GM19351 (cell line): ENCODE measurements around the gene SLC27A4.
"Not testable (repeated sequence)": the region's sequence is repeated elsewhere in the genome, so short reads cannot be mapped to it uniquely, and the experiment has no call there.

Experiments
- ATAC-seq: cut with Tn5 transposase; IDR thresholded peaks from one replicate; pipeline ENCODE4 v1.9.1; 2021; ENCODE audit warnings: mild to moderate bottlenecking, moderate library complexity; ENCODE audit not compliant: unreplicated experiment

SLC27A4 gene

DNA sequence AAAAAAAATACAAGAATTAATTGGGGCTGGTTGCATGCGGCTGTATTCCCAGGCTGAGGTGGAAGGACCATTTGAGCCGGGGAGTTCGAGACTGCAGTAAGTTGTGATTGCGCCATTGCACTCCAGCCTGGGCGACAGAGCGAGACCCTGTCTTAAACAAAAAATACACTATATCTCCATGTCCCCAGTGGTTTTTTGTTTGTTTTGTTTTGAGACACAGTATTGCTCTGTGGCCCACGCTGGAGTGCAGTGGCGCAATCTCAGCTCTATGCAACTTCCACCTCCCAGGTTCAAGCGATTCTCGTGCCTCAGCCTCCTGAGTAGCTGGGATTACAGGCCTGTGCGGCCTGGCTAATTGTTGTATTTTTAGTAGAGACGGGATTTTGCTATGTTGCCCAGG, 16.5 kb upstream of the SLC27A4 start:
- no peak for ATAC-seq

- ATAC-seq: no peak
Measured at GRCh38 chr9:128324401-128324800, 15.9 kb upstream of the SLC27A4 start.

- ATAC-seq: no peak
Measured at GRCh38 chr9:128325629-128326028, 14.7 kb upstream of the SLC27A4 start.

DNA sequence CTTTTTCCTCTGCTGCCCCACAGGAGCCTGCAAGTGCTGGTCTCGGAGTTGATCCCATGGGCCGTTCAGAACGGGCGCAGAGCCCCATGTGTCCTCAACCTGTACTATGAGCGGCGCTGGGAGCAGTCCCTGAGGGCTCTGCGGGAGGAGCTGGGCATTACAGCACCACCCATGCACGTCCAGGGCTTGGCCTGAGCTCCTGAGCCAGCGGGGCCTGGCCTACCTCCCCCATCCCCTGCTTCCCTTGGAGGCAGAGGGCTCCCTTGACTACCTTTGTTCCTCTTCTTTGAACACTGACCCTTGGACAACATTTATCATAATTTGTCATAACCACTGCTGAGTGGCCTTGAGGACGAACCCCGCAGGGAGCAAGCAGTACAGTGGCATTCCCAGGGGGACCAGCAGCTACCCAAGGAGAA, 6.9 kb upstream of the SLC27A4 start:
- no peak for ATAC-seq

DNA sequence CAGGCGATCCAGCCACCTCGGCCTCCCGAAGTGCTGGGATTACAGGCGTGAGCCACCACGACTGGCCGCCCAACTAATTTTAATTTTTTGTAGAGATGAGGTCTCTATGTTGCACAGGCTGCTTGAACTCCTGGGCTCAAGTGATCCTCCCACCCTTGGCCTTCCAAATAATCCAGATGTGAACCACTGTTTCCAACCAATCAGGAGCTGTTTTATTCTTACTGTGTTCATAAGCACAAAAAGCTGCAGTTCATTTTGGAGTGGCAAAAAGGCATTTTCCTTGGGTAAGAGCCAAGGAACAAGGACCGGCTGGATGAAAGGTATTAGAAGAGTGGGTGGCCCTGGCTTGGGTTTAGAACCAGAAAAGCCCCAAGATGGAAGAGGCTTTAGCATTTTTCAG, 5.2 kb upstream of the SLC27A4 start:
- ATAC-seq: no peak

- ATAC-seq: no peak
Measured at GRCh38 chr9:128335914-128336313, 4.4 kb upstream of the SLC27A4 start.

DNA sequence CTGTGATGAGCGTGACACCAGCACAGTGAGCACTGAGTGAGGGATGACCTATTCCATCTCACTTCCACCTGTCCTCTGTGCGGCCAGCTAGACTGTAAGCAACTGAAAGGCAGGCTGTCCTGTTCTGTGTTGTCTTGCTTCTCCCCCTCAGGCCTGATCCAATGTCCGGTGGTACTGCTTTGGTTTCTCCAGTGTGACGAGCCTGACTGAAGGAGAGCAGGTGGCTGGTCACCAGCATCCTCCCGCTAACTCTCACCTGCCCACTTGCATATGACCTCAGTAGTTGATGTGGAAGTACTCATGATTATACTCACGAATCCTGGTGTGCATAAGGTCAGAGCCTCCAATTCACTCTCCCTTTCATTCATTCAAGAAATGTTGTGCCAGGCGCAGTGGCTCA, 2.4 kb upstream of the SLC27A4 start:
- ATAC-seq: no peak

DNA sequence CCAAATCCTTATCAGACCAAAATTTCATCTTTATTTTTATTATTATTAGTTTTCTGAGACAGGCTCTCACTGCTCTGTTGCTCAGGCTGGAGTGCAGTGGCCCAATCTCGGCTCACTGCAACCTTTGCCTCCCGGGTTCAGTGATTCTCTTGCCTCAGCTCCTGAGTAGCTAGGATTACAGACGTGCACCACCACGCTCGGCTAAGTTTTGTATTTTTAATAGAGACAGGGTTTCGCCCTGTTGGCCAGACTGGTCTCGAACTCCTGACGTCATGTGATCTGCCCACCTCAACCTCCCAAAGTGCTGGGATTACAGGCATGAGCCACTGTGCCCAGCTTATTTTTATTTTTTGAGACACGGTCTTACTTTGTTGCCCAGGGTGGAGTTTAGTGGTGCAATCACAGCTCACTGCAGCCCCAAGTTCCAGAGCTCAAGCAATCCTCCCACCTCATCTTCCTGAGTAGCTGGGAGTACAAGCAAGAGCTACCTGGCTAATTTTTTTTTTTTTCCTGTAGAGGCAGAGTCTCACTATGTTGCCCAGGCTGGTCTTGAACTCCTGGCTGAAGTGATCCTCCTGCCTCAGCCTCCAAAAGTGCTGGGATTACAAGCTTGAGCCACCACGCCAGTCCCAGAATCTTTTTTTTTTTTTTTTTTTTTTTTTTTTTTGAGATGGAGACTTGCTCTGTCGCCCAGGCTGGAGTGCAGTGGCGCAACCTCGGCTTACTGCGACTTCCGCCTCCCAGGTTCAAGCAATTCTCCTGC, 1.3 kb upstream of the SLC27A4 start:
- not testable (repeated sequence) for ATAC-seq

DNA sequence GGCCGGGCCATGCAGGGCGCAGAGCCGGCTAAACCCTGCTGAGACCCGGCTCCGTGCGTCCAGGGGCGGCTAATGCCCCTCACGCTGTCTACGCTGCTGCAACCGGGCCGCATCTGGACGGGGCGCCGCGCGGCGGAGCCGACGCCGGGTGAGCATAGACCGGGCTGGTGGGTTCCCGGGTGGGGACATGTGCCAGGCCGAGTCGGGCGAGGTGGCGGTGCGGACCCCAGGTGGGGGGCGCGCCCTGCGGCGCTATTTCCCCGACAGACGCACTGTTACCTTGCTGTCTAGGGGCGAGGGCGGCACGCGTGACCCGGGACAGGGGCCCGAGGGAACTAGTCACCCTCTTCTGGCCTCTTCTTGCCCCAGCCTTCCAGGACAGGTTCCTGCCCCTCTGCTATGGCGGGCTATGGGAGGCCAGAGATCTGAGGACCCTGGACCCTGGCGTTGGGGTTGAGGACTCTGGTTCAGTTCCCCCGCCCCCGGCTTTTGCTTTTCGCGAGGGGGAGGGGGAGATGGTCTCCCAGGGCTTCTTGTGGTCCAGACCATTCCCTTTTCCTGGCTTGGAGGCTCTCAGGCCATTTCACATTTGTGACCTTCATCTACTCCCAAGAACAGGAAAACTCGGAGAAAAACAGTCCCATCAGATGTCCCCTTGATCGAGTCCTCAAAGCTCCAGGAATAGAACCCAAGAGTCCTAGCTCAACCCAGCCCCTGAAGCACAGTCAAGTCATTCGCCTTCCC, 536 bp downstream of the SLC27A4 start:
- ATAC-seq: peak; percentile 34

DNA sequence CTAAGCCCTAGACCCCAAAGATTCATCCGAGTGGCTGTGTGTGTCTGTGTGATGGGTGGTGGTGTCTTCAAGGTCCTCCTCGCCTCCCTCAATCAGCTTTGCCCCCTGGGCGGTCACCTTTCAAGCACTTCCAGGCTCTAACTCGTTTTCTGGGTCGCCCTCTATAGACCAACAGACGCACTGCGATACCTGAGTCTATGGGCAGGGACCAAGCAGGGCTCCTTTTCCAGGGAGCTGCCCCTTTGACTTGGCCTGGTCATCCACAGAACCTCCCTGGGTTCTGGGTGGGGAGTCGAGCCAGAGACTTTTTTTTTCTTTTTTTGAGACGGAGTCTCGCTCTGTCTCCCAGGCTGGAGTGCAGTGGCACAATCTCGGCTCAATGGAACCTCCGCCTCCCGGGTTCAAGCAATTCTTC, 1.1 kb downstream of the SLC27A4 start:
- ATAC-seq: no peak

- ATAC-seq: no peak
Measured at GRCh38 chr9:128342971-128343680, 2.8 kb downstream of the SLC27A4 start.

GRCh38 chr9:128343855-128344254, 3.5 kb downstream of the SLC27A4 start:
- ATAC-seq: no peak

DNA sequence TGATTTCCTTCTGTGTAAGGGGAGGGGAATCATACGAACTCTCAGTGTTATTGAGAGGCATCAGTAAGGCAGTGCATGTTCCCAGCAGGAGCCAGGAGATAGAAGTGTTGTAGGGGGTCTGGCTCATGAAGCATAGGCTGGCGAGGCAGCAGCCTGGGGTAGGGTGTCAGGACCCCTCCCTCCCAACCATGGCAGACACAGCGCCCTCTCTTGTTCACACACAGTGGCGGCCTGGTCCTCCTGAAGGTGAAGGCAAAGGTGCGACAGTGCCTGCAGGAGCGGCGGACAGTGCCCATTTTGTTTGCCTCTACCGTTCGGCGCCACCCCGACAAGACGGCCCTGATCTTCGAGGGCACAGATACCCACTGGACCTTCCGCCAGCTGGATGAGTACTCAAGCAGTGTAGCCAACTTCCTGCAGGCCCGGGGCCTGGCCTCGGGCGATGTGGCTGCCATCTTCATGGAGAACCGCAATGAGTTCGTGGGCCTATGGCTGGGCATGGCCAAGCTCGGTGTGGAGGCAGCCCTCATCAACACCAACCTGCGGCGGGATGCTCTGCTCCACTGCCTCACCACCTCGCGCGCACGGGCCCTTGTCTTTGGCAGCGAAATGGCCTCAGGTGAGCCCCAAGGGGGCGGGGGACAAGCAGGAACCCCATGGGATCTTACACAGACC, 4.7 kb downstream of the SLC27A4 start:
- no peak for ATAC-seq

DNA sequence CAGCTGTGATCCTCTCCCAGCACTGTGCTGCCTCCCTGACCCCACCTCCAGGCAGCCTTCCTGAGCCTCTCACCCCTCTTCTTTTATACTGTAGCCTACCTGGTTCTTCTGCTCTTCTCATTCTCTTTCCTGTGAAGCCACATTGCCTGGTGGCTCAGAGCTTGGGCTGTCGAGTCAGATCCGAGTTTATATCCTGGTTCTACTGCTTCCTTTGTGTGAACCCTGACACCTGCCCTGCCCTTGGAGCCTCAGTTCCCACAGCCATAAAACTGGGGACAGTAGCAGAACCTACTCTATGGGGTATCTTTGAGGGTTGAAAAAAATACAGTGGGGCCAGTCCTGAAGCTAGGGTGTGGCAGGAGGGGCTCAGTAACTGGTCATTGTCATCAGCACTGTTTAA, 8.8 kb downstream of the SLC27A4 start:
- no peak for ATAC-seq

DNA sequence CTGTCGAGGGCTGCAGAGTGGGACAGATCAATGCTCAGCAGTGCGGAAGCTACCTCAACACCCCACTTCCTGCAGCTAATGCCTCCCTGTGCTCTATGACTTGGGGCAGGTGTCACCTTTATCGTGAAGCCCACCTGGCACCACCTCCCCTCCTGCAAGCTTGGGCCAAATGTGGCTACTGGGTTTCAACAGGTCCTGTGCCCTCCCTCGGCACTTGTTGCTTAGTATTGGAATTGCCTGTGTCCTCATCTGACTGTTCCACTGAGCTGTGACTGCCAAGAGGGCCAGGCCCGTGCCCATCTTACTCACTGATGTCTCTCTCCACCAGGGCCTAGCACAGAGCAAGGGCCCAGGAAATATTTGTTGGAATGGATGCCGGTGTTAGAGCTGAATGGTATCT, 9.4 kb downstream of the SLC27A4 start:
- no peak for ATAC-seq

DNA sequence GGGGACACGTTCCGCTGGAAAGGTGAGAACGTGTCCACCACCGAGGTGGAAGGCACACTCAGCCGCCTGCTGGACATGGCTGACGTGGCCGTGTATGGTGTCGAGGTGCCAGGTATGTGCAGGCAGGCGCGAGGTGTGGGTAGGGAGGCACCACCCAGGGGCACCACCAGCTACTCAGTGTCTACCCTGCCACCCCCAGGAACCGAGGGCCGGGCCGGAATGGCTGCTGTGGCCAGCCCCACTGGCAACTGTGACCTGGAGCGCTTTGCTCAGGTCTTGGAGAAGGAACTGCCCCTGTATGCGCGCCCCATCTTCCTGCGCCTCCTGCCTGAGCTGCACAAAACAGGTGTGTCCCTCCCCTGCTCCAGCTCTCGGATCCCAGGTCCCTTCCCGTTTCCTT, 15.1 kb downstream of the SLC27A4 start:
- ATAC-seq: no peak

DNA sequence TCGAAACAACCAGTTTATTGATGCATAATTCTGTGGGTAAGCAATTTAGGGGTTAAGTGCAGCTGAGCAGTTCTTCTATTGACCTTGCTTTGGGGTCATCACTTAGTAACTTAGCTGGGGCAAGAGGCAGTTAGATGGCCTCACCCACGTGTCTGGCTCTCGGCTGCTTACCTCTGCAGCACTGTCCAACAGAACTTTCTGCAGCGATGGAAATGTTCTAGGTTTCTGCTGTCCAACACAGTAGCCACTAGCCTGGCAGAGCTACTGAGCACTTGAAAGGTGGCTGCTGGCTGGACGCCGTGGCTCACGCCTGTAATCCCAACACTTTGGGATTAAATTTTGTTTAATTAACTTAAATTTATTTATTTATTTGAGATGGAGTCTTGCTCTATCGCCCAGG, 17.8 kb downstream of the SLC27A4 start:
- ATAC-seq: no peak

- no peak for ATAC-seq
Measured at GRCh38 chr9:128358861-128359260, 18.5 kb downstream of the SLC27A4 start.

- no peak for ATAC-seq
Measured at GRCh38 chr9:128360826-128361225, 20.5 kb downstream of the SLC27A4 start.

- ATAC-seq: no peak
Measured at GRCh38 chr9:128361296-128361985, 21.1 kb downstream of the SLC27A4 start.
